ENCODE measurements around the gene HMCN1. TPM values are rescaled to one million over a fixed set of nuclear protein-coding genes. Genes with fewer than 3 reads are reported as not detected.

HMCN1 gene
- total RNA-seq, 1 donor from 2014 or later, result 1.6 TPM

DNA sequence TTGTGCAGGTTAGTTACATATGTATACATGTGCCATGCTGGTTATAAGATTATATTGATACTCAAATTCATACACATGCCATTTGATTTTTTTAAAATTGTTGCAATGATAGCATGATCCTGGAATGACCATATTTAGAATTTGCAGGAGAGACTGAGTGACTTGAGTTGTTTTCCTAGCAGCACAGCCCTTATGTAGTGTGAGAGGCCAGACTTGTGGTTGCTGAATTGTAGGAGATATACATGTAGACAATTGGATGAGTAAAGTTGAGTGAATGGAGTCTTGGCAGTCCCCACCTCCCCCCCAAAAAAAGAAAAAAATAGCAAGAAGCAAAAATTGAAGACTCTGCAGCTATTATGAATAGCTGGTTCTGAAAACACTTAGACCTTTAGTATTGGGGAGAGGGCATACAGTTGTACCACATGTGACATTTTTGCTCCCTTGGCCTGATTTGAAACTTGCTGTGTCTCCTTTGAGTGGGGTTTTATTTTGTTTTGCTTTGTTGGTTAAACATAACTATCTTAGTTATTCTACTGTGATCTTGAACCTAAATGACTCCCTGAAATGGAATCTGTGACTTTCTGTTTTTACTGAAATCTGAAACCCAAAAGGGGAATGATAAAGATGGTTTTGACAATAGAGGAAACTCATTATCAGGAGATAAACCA lies 280.3 kb downstream of the HMCN1 start:
- TF ChIP-seq, protein P1, sequence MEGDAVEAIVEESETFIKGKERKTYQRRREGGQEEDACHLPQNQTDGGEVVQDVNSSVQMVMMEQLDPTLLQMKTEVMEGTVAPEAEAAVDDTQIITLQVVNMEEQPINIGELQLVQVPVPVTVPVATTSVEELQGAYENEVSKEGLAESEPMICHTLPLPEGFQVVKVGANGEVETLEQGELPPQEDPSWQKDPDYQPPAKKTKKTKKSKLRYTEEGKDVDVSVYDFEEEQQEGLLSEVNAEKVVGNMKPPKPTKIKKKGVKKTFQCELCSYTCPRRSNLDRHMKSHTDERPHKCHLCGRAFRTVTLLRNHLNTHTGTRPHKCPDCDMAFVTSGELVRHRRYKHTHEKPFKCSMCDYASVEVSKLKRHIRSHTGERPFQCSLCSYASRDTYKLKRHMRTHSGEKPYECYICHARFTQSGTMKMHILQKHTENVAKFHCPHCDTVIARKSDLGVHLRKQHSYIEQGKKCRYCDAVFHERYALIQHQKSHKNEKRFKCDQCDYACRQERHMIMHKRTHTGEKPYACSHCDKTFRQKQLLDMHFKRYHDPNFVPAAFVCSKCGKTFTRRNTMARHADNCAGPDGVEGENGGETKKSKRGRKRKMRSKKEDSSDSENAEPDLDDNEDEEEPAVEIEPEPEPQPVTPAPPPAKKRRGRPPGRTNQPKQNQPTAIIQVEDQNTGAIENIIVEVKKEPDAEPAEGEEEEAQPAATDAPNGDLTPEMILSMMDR (conservative IDR thresholded peaks at IDR 0.05; ENCODE audit: low read depth, low read length), result no peak
- DNase-seq (ENCODE audit: low read depth), result no peak
- H3K4me3 ChIP-seq (ENCODE audit: low read depth, low read length), result no peak overlapping the region

DNA sequence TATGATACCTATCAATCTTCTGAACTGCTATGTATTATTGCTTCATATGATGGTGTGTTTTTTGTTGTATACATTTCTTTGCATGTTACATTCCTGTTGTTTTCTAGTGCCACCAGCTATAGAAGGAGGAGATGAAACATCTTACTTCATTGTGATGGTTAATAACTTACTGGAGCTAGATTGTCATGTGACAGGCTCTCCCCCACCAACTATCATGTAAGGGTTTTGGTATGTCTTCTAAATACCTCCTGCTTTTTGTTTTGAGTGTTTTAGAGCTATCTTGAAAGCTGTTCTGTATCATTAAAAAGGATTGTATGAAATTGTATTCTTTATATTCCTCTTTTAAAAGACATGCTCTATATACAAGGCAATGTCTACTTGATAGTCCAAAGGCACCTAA lies 282.7 kb downstream of the HMCN1 start:
- DNase-seq (ENCODE audit: low read depth), result no peak
- no peak overlapping the region for H3K4me3 ChIP-seq (ENCODE audit: low read depth, low read length)
- TF ChIP-seq, protein P1 (conservative IDR thresholded peaks at IDR 0.05; ENCODE audit: low read depth, low read length), result no peak

DNA sequence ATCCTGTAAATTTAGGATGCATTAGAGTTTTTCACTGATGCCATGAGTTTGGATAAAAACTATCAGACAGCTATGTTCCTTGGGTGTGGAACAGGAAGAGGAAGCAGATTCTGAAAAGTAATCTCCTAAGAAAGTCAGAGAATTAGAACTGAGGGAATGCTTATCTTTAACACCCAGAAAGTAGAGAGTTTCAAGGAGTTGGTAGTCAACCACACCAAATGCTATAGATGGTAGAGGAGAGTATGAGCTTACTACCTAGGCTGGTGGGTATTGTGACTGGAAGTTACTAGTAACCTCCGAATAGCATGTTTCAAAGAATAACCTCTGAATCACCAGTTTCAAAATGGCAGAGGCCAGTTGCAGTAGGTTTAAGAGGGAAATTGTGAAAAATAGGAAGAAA lies 288.0 kb downstream of the HMCN1 start:
- TF ChIP-seq, protein P1 (conservative IDR thresholded peaks at IDR 0.05; ENCODE audit: low read depth, low read length), result no peak
- no peak for DNase-seq (ENCODE audit: low read depth)
- no peak overlapping the region for H3K4me3 ChIP-seq (ENCODE audit: low read depth, low read length)

DNA sequence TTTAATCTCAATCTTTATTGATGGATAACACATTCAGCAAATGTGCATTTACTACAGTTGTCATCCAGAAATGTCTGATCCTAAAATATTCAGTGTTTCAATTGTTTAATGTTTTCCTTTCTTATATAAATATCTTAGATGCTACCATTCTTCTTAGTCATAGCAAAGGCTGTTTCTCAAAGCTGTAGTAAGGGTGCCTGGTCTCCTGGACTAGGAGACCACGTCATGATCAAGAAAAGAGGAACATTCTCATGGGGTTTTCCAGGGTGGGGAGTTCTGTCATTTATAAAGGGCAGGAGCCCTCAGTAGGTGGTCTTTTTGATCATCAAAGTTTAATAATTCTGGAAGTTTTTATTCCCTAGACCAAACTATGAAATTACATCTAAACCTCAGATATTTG lies 292.8 kb downstream of the HMCN1 start:
- H3K4me3 ChIP-seq (ENCODE audit: low read depth, low read length), result no peak overlapping the region
- TF ChIP-seq, protein P1 (conservative IDR thresholded peaks at IDR 0.05; ENCODE audit: low read depth, low read length), result no peak
- DNase-seq (ENCODE audit: low read depth), result no peak

DNA sequence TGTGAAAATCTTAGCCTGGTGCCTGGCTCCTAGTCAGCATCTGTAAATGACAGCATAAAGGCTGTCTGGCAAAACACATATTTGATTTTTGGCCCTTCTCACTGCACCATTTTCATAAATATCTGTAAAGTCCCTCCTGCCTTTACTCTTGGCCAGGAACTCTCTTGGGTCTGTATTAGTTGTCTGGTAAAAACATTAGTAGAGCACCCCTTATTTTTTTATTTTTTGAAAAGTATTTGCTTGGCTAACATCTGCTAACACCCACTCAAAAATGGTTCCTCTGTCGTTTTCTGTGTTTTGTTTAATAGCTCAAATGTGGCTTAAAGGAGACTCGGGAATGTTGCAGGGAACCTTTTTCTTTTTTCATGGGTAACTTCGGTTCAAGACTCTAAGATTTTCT lies 293.4 kb downstream of the HMCN1 start:
- H3K4me3 ChIP-seq (ENCODE audit: low read depth, low read length), result no peak overlapping the region
- TF ChIP-seq, protein P1 (conservative IDR thresholded peaks at IDR 0.05; ENCODE audit: low read depth, low read length), result no peak
- no peak for DNase-seq (ENCODE audit: low read depth)

DNA sequence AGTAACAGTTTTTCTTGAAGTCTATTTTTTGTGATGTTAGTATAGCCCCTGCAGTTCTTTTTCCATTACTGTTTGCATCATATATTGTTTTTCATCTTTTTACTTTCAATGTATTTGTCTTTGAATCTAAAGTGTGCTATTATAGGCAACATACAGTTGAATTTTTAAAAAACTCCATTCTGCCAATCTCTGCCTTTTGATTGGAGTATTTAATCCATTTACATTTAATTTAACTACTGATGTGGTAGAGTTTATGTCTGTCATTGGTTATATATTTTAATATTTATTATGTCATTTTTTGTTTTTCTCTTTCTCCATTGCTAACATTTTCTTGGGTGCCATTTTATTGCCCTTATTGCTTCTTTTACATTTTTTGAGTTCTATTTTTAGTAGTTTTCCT lies 296.3 kb downstream of the HMCN1 start:
- no peak overlapping the region for H3K4me3 ChIP-seq (ENCODE audit: low read depth, low read length)
- TF ChIP-seq, protein P1 (conservative IDR thresholded peaks at IDR 0.05; ENCODE audit: low read depth, low read length), result no peak
- no peak for DNase-seq (ENCODE audit: low read depth)

DNA sequence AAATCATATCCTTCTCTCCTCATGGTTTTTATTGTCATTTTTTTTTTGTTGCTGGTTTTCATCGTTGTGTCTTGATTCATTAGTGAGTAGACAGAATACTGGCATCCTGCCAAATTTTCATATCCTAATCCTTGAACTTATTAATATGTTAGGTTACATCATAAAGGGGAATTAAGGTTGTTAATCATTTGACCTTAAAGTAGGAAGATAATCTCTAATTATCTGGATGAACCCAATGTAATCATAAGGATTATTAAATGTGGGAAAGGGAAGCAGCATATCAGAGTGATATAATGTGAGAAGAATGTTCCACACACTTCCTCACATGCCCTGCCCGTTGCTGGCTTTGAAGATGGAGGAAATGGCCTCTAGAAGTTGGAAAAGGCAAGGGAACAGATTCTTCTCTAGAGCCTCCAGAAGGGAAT lies 299.7 kb downstream of the HMCN1 start:
- DNase-seq (ENCODE audit: low read depth), result no peak
- TF ChIP-seq, protein P1 (conservative IDR thresholded peaks at IDR 0.05; ENCODE audit: low read depth, low read length), result no peak
- no peak overlapping the region for H3K4me3 ChIP-seq (ENCODE audit: low read depth, low read length)

Data from epithelial cell of proximal tubule (primary cell).